Measurements from ENCODE around the gene GRM7. TPM values are rescaled to one million over a fixed set of nuclear protein-coding genes. Genes with fewer than 3 reads are reported as not detected.

GRM7 gene
- total and polyA plus RNA-seq, 4 donors, result 0.08 to 0.33 TPM; not detected in 2

DNA sequence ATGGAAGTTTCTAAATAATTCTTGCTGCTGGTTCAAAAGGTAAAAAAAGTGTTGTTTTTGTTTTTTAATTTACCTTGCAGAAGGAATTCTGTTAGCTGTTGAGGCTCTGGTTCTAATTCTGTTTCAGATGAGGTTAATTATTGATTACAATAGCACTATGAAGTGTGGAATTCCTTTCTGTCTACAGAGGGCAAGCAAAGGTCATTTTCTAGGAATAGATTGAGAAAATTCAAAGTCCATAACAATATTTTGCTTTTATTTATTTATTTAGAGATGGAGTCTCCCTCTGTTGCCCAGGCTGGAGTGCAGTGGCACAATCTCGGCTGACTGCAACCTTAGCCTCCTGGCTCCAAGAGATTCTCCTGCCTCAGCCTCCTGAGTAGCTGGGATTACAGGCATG lies 789.6 kb downstream of the GRM7 start:
- 30% methylated on average over 1 of the region's 1 CpG for WGBS
- Histone ChIP-seq H3K27ac (ENCODE audit: low read depth in 1 of 2, low read length in 2 of 2) (no peak overlapping the region), H3K9ac (ENCODE audit: low read depth in 1 of 2, low read length in 2 of 2) (no peak overlapping the region), H3K27me3 (ENCODE audit: control insufficient read depth in 4 of 4, insufficient read depth in 4 of 4, low read length in 3 of 4) (no peaks in the 10 kb centered on the region), H3K36me3 (ENCODE audit: control insufficient read depth in 4 of 4, insufficient read depth in 3 of 4, low read depth in 1 of 4, low read length in 3 of 4) (no peaks in the 10 kb centered on the region), H3K4me1 (ENCODE audit: control insufficient read depth in 4 of 4, insufficient read depth in 4 of 4, low read length in 3 of 4) (peaks cover 0 to 21% (median 20%) of the 10 kb centered on the region in 4 donors), H3K4me3 (ENCODE audit: low read depth in 1 of 3, low read length in 3 of 3) (no peak overlapping the region), H3K9me3 (ENCODE audit: control insufficient read depth in 4 of 4, low read length in 3 of 4) (no peaks in the 10 kb centered on the region)
- no peak for DNase-seq (ENCODE audit: low spot score)
- peak in 1 of 2 donors; percentile 35 for TF ChIP-seq JUND (IDR thresholded peaks at IDR 0.05)
- no peak for TF ChIP-seq FOXA2 (IDR thresholded peaks at IDR 0.05)
- TF ChIP-seq HNF4A (conservative IDR thresholded peaks at IDR 0.05), result peak; percentile 72 to 82
- TF ChIP-seq, protein P1, sequence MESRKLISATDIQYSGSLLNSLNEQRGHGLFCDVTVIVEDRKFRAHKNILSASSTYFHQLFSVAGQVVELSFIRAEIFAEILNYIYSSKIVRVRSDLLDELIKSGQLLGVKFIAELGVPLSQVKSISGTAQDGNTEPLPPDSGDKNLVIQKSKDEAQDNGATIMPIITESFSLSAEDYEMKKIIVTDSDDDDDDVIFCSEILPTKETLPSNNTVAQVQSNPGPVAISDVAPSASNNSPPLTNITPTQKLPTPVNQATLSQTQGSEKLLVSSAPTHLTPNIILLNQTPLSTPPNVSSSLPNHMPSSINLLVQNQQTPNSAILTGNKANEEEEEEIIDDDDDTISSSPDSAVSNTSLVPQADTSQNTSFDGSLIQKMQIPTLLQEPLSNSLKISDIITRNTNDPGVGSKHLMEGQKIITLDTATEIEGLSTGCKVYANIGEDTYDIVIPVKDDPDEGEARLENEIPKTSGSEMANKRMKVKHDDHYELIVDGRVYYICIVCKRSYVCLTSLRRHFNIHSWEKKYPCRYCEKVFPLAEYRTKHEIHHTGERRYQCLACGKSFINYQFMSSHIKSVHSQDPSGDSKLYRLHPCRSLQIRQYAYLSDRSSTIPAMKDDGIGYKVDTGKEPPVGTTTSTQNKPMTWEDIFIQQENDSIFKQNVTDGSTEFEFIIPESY (IDR thresholded peaks at IDR 0.05), result no peak
- TF ChIP-seq, protein P2, sequence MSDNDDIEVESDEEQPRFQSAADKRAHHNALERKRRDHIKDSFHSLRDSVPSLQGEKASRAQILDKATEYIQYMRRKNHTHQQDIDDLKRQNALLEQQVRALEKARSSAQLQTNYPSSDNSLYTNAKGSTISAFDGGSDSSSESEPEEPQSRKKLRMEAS (IDR thresholded peaks at IDR 0.05), result no peak
- peak; percentile 50 for TF ChIP-seq HNF4G (IDR thresholded peaks at IDR 0.05)
- TF ChIP-seq, protein P3, sequence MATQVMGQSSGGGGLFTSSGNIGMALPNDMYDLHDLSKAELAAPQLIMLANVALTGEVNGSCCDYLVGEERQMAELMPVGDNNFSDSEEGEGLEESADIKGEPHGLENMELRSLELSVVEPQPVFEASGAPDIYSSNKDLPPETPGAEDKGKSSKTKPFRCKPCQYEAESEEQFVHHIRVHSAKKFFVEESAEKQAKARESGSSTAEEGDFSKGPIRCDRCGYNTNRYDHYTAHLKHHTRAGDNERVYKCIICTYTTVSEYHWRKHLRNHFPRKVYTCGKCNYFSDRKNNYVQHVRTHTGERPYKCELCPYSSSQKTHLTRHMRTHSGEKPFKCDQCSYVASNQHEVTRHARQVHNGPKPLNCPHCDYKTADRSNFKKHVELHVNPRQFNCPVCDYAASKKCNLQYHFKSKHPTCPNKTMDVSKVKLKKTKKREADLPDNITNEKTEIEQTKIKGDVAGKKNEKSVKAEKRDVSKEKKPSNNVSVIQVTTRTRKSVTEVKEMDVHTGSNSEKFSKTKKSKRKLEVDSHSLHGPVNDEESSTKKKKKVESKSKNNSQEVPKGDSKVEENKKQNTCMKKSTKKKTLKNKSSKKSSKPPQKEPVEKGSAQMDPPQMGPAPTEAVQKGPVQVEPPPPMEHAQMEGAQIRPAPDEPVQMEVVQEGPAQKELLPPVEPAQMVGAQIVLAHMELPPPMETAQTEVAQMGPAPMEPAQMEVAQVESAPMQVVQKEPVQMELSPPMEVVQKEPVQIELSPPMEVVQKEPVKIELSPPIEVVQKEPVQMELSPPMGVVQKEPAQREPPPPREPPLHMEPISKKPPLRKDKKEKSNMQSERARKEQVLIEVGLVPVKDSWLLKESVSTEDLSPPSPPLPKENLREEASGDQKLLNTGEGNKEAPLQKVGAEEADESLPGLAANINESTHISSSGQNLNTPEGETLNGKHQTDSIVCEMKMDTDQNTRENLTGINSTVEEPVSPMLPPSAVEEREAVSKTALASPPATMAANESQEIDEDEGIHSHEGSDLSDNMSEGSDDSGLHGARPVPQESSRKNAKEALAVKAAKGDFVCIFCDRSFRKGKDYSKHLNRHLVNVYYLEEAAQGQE (IDR thresholded peaks at IDR 0.05), result no peak
- TF ChIP-seq, protein P4, sequence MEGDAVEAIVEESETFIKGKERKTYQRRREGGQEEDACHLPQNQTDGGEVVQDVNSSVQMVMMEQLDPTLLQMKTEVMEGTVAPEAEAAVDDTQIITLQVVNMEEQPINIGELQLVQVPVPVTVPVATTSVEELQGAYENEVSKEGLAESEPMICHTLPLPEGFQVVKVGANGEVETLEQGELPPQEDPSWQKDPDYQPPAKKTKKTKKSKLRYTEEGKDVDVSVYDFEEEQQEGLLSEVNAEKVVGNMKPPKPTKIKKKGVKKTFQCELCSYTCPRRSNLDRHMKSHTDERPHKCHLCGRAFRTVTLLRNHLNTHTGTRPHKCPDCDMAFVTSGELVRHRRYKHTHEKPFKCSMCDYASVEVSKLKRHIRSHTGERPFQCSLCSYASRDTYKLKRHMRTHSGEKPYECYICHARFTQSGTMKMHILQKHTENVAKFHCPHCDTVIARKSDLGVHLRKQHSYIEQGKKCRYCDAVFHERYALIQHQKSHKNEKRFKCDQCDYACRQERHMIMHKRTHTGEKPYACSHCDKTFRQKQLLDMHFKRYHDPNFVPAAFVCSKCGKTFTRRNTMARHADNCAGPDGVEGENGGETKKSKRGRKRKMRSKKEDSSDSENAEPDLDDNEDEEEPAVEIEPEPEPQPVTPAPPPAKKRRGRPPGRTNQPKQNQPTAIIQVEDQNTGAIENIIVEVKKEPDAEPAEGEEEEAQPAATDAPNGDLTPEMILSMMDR (IDR thresholded peaks at IDR 0.05; ENCODE audit: low read depth, low read length, missing input control), result no peak
- TF ChIP-seq FOXA1 (IDR thresholded peaks at IDR 0.05), result no peak
- peak; percentile 34 for TF ChIP-seq NR2F2 (IDR thresholded peaks at IDR 0.05)
- TF ChIP-seq RXRA (IDR thresholded peaks at IDR 0.05), result peak; percentile 60 to 61
- TF ChIP-seq EGR1 (IDR thresholded peaks at IDR 0.05; ENCODE audit: low read depth in 2 of 2), result no peak
- TF ChIP-seq SP1 (IDR thresholded peaks at IDR 0.05), result peak; percentile 55
- no peak for TF ChIP-seq TAF1 (conservative IDR thresholded peaks at IDR 0.05)
- TF ChIP-seq RAD21 (IDR thresholded peaks at IDR 0.05), result peak; percentile 48 to 55
- TF ChIP-seq GABPA (IDR thresholded peaks at IDR 0.05 in 1 of 2, conservative IDR thresholded peaks at IDR 0.05 in 1 of 2), result no peak
- peak; percentile 11 for TF ChIP-seq YY1 (IDR thresholded peaks at IDR 0.05)
- no peak for TF ChIP-seq ATF3 (IDR thresholded peaks at IDR 0.05)

Measured in liver (tissue), 9 donors.